Endothelial cell of umbilical vein (primary cell): ENCODE data around the gene BSG. TPM values are rescaled to one million over a fixed set of nuclear protein-coding genes. Genes with fewer than 3 reads are reported as not detected.

Experiments used
- BruUV-seq: library from RNA; stranded (reverse); fragments of 400-500 nt; replicated peaks from 2 replicates; lab custom pipeline; 2021; lab: Mats Ljungman, UMichigan
- CTCF ChIA-PET: fragments of 300-600, 350-600 bp; sonication (Branson Sonifier 250); formaldehyde crosslinking; loops from one replicate; lab custom pipeline; 2021; ENCODE audit warnings: antibody characterized with exemption, inconsistent platforms; lab: Charles Lee
- POLR2A ChIA-PET: fragments of 300-600, 350-600 bp; sonication (Branson Sonifier 250); formaldehyde crosslinking; loops from one replicate; lab custom pipeline; 2021; ENCODE audit warnings: antibody characterized with exemption, inconsistent platforms; lab: Charles Lee
- DNase-seq: peaks from one replicate; pipeline ENCODE4 v3.0.0-alpha.2; 2011; ENCODE audit warnings: low read depth, low spot score
- FAIRE-seq: peaks from 2 replicates; lab custom pipeline; 2011; peaks lifted over from hg19 to GRCh38; lab: Jason Lieb, UNC
- H2AFZ ChIP-seq: 2 replicates; pipeline ENCODE4 v1.6.0; 2012; ENCODE audit warnings: low read depth, low read length, control low read depth, inconsistent platforms
- H3K27ac ChIP-seq: 2 replicates; pipeline ENCODE4 v1.5.1; 2011; ENCODE audit warnings: low read depth, mild to moderate bottlenecking, control low read depth, low read length, moderate library complexity; ENCODE audit not compliant: insufficient read depth
- H3K27me3 ChIP-seq, 2 experiments: 2 replicates each; pipeline versions ENCODE4 v1.6.0 to v1.6.1; 2011; ENCODE audit warnings: low read length in 2 of 2, mixed read lengths in 1 of 2; ENCODE audit not compliant: control insufficient read depth in 2 of 2, insufficient read depth in 2 of 2
- H3K36me3 ChIP-seq, 2 experiments: 2 replicates in 1 of 2; 3 replicates in 1 of 2; pipeline ENCODE4 v1.5.1; 2011; ENCODE audit warnings: low read length in 2 of 2, mild to moderate bottlenecking in 1 of 2, moderate library complexity in 1 of 2; ENCODE audit not compliant: control insufficient read depth in 2 of 2, insufficient read depth in 2 of 2; ENCODE audit errors: extremely low read depth in 1 of 2
- H3K4me1 ChIP-seq: 3 replicates; pipeline ENCODE4 v1.5.1; 2011; ENCODE audit warnings: mild to moderate bottlenecking, low read length; ENCODE audit not compliant: control insufficient read depth, insufficient read depth; ENCODE audit errors: extremely low read depth
- H3K4me2 ChIP-seq: 2 replicates; pipeline ENCODE4 v1.6.1; 2011; ENCODE audit warnings: low read length, control low read depth, mixed read lengths; ENCODE audit not compliant: insufficient read depth
- H3K4me3 ChIP-seq, 3 experiments: fragments of 200-600 bp in 1 of 3; sonication (generic), shearing (Covaris generic) in 1 of 3; replicated peaks in 1 of 3; 2 replicates each; pipeline ENCODE4 v1.5.1; 2011 to 2016; ENCODE audit warnings: control low read depth in 3 of 3, low read length in 3 of 3, mild to moderate bottlenecking in 2 of 3, inconsistent platforms in 1 of 3, low read depth in 1 of 3, moderate library complexity in 1 of 3; ENCODE audit not compliant: insufficient read depth in 1 of 3
- H3K79me2 ChIP-seq: 2 replicates; pipeline ENCODE4 v1.6.0; 2012; ENCODE audit warnings: low read length, inconsistent platforms; ENCODE audit not compliant: control insufficient read depth, insufficient read depth
- H3K9ac ChIP-seq: replicated peaks from 2 replicates; pipeline ENCODE3; 2011; ENCODE audit warnings: low read length, control low read depth; ENCODE audit not compliant: insufficient read depth; ENCODE audit errors: extremely low read depth
- H3K9me1 ChIP-seq: replicated peaks from 3 replicates; pipeline ENCODE4 v1.6.0; 2011; ENCODE audit warnings: mild to moderate bottlenecking, low read length; ENCODE audit not compliant: control insufficient read depth, insufficient read depth; ENCODE audit errors: extremely low read depth
- H3K9me3 ChIP-seq: replicated peaks from 2 replicates; pipeline ENCODE4 v1.5.1; 2012; ENCODE audit warnings: low read length, inconsistent platforms; ENCODE audit not compliant: control insufficient read depth, insufficient read depth
- H4K20me1 ChIP-seq: replicated peaks from 2 replicates; pipeline ENCODE3; 2011; ENCODE audit warnings: mild to moderate bottlenecking, low read length; ENCODE audit not compliant: control insufficient read depth, insufficient read depth; ENCODE audit errors: extremely low read depth
- EZH2 ChIP-seq: IDR thresholded peaks from 2 replicates; pipeline ENCODE4 v1.6.1; 2012; ENCODE audit warnings: borderline replicate concordance, low read depth, mild to moderate bottlenecking, moderate library complexity, low read length, inconsistent platforms; ENCODE audit not compliant: severe bottlenecking
- FOS ChIP-seq: IDR thresholded peaks from 2 replicates; pipeline ENCODE4 v1.6.1; 2011; ENCODE audit warnings: mild to moderate bottlenecking, low read length, moderate library complexity, borderline replicate concordance; ENCODE audit not compliant: insufficient read depth
- JUN ChIP-seq: IDR thresholded peaks from 2 replicates; pipeline ENCODE4 v1.6.1; 2011; ENCODE audit warnings: borderline replicate concordance, low read depth; ENCODE audit not compliant: insufficient read length, insufficient read depth
- POLR2AphosphoS5 ChIP-seq: IDR thresholded peaks from 2 replicates; pipeline ENCODE4 v1.6.1; 2012; ENCODE audit warnings: low read depth, mild to moderate bottlenecking, control low read depth, low read length, moderate library complexity; ENCODE audit not compliant: insufficient read depth
- dilution Hi-C: fragments of 300-500 bp; cut with MboI; formaldehyde crosslinking; loops from one replicate; pipeline ENCODE4 v1.15.0; 2019; ENCODE audit warnings: low sequenced_read_pairs; ENCODE audit not compliant: extremely low pct_ligation_motif_present
- intact Hi-C: fragments of 100-400 bp; cut with micrococcal nuclease; formaldehyde crosslinking; loops from one replicate; pipeline ENCODE4 v1.10.0; 2022
- polyA plus RNA-seq, 4 experiments: library from polyadenylated mRNA; depleted of rRNA in 3 of 4; stranded (reverse) in 3 of 4; unstranded in 1 of 4; fragments of >200 nt; gene quantifications; 2 replicates each; pipeline versions ENCODE4 v1.2.1 to v1.2.3, GENCODE V29; 2011 to 2012; ENCODE audit warnings: missing spikeins in 1 of 4
- total RNA-seq: library from RNA; stranded (reverse); gene quantifications from 2 replicates; pipeline ENCODE4 v1.2.3, GENCODE V29; 2021
- TF ChIP-seq, protein P1 (sequence below), 2 donors: IDR thresholded peaks; 1 replicate in 1 of 2; 2 replicates in 1 of 2; pipeline ENCODE4 v1.5.1; 2011; ENCODE audit warnings: low read length in 2 of 2, mild to moderate bottlenecking in 2 of 2, moderate library complexity in 2 of 2, control low read depth in 1 of 2, inconsistent platforms in 1 of 2, low read depth in 1 of 2; ENCODE audit not compliant: insufficient read depth in 1 of 2; ENCODE audit errors: extremely low read depth in 1 of 2

Gene BSG
- total and polyA plus RNA-seq, 2 donors (not counting 3 experiments of a cell fraction or from before 2014, with no cell fraction given), result 485 to 661 TPM

DNA sequence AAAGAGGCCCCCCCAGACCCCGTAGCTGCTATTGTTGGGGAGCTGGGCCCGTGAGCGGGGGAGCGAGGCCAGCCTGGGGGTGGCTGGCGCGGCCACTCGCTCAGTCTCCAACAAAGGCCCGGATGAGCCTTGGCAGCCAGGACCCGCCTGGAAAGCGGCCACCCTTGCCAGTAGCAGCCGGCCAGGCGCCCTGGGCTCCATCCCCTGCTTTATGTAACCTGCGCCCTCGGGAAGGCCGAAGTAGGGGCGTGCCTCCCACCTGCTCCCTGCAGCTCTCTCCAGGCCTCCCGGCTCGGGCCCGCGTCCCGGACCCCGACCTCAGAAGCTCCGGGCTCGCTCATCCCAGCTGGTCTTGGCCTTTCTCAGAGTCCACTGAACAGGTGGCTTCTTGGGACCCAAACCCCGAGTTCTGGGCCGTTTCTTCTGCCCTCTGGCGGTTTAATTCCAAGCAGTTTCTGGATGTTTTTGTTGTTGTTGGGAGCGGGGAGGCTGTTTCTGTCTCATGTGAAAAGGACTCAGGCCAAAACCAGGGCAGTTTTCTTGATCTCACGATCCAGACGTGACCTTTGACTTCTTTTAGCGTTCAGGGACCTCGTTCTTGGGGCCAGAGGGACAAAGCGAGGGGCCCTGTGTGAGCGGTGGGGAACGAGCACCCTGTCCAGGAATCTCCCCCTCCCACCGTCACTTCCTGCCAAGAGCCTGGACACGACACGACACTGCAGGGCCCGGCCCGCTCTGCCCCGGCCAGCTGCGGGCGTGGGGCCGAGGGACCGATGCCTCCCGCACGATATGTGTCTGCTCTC is 39.6 kb upstream of the BSG start:
- no peaks in the 10 kb centered on the region for H3K9me1 ChIP-seq
- peak overlapping the region; percentile 90 for H3K27ac ChIP-seq
- intact Hi-C loops (loop anchor here (1.0 kb wide), 1 partner anchor 40 kb away; the partner anchor contains the start of gene BSG), dilution Hi-C loops (no loop called here)
- FAIRE-seq (peak; percentile 79), DNase-seq (peak; percentile 85)
- H2AFZ ChIP-seq, result peak overlapping the region; percentile 17
- TSS peak; percentile 45 for BruUV-seq
- POLR2A ChIA-PET, result interaction anchor here (2.1 kb wide), 1 partner anchor 22 kb away, joined by 5 read pairs; no protein-coding TSS in a partner anchor
- H3K36me3 ChIP-seq, result peaks cover 0 to 21% of the 10 kb centered on the region in 2 experiments
- peak overlapping the region; percentile 93 for H3K9ac ChIP-seq
- peaks cover 44% of the 10 kb centered on the region for H3K79me2 ChIP-seq
- no peaks in the 10 kb centered on the region for H3K27me3 ChIP-seq
- CTCF ChIA-PET, result interaction anchor here (0.8 to 3.4 kb wide), 6 partner anchors 9 to 42 kb away, joined by 3 to 36 read pairs (median 6); no protein-coding TSS in a partner anchor
- H3K4me1 ChIP-seq, result peaks cover 17% of the 10 kb centered on the region
- TF ChIP-seq JUN, result no peak
- no peak for TF ChIP-seq FOS
- TF ChIP-seq POLR2AphosphoS5, result no peak
- TF ChIP-seq, protein P1, sequence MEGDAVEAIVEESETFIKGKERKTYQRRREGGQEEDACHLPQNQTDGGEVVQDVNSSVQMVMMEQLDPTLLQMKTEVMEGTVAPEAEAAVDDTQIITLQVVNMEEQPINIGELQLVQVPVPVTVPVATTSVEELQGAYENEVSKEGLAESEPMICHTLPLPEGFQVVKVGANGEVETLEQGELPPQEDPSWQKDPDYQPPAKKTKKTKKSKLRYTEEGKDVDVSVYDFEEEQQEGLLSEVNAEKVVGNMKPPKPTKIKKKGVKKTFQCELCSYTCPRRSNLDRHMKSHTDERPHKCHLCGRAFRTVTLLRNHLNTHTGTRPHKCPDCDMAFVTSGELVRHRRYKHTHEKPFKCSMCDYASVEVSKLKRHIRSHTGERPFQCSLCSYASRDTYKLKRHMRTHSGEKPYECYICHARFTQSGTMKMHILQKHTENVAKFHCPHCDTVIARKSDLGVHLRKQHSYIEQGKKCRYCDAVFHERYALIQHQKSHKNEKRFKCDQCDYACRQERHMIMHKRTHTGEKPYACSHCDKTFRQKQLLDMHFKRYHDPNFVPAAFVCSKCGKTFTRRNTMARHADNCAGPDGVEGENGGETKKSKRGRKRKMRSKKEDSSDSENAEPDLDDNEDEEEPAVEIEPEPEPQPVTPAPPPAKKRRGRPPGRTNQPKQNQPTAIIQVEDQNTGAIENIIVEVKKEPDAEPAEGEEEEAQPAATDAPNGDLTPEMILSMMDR (IDR thresholded peaks at IDR 0.05; ENCODE audit: extremely low read depth in 1 of 2, insufficient read depth in 1 of 2, low read depth in 1 of 2, low read length in 2 of 2), result peak; percentile 51 to 67
- no peak for TF ChIP-seq EZH2
- H3K4me3 ChIP-seq, result peak overlapping the region; percentile 76 to 99 (median 88)
- H4K20me1 ChIP-seq, result no peaks in the 10 kb centered on the region
- H3K9me3 ChIP-seq, result no peaks in the 10 kb centered on the region
- peak overlapping the region; percentile 73 for H3K4me2 ChIP-seq
